Smooth muscle cell (in vitro differentiated cells): ENCODE data around the gene ZYG11A. TPM values are rescaled to one million over a fixed set of nuclear protein-coding genes. Genes with fewer than 3 reads are reported as not detected.
A peak's percentile ranks its signal among the peaks of the same experiment; 100 is the strongest.

ENCODE experiments used
- DNase-seq: peaks from one replicate; lab custom pipeline; 2025; ENCODE audit not compliant: unreplicated experiment; lab: John Stamatoyannopoulos, UW
- H2AFZ ChIP-seq: fragments of 200-600 bp; sonication (generic); 2 replicates; pipeline ENCODE4 v1.6.0; 2016; ENCODE audit warnings: antibody characterized with exemption, low read depth, mild to moderate bottlenecking
- H3F3A ChIP-seq: fragments of 200-600 bp; sonication (generic); 2 replicates; pipeline ENCODE4 v1.6.0; 2017; ENCODE audit warnings: antibody characterized with exemption, low read depth
- H3K27ac ChIP-seq: fragments of 200-600 bp; sonication (generic); 2 replicates; pipeline ENCODE4 v1.5.1; 2016; ENCODE audit warnings: low read depth, mild to moderate bottlenecking
- H3K27me3 ChIP-seq: fragments of 200-600 bp; sonication (generic); 2 replicates; pipeline ENCODE4 v1.6.1; 2016; ENCODE audit warnings: low read depth, mild to moderate bottlenecking
- H3K36me3 ChIP-seq: fragments of 200-600 bp; sonication (generic); 2 replicates; pipeline ENCODE4 v1.5.1; 2016; ENCODE audit warnings: low read depth
- H3K4me1 ChIP-seq: fragments of 200-600 bp; sonication (generic); 2 replicates; pipeline ENCODE4 v1.5.1; 2016; ENCODE audit warnings: low read depth
- H3K4me2 ChIP-seq: fragments of 200-600 bp; sonication (generic); 2 replicates; pipeline ENCODE4 v1.6.0; 2016; ENCODE audit warnings: mild to moderate bottlenecking
- H3K4me3 ChIP-seq: fragments of 200-600 bp; sonication (generic); 2 replicates; pipeline ENCODE4 v1.5.1; 2016; ENCODE audit warnings: mild to moderate bottlenecking
- H3K79me2 ChIP-seq: fragments of 200-600 bp; sonication (generic); 2 replicates; pipeline ENCODE4 v1.6.0; 2016; ENCODE audit warnings: low read depth, mild to moderate bottlenecking
- H3K9ac ChIP-seq: fragments of 200-600 bp; sonication (generic); 2 replicates; pipeline ENCODE4 v1.6.0; 2016; ENCODE audit warnings: low read depth
- H3K9me3 ChIP-seq: fragments of 200-600 bp; sonication (generic); replicated peaks from 2 replicates; pipeline ENCODE4 v1.5.1; 2016; ENCODE audit warnings: low read depth
- H4K20me1 ChIP-seq: fragments of 200-600 bp; sonication (generic); 2 replicates; pipeline ENCODE4 v1.6.0; 2016; ENCODE audit warnings: low read depth
- WGBS: methylation state at CpG from one replicate; pipeline ENCODE4 v1.1.7; 2016; ENCODE audit warnings: low lambda C conversion rate; 5-methylcytosine and 5-hydroxymethylcytosine counted together
- polyA plus RNA-seq: library from polyadenylated mRNA; unstranded; fragments of >200 nt; fragmentation: Nextera tagmentation; extraction: Ambion mirVana; gene quantifications from 2 replicates; pipeline ENCODE4 v1.2.1, GENCODE V29; 2016
- total RNA-seq: library from RNA; depleted of rRNA; stranded (reverse); fragments of >200 nt; gene quantifications from 2 replicates; pipeline ENCODE4 v1.2.3, GENCODE V29; 2014
- TF ChIP-seq, protein P1 (sequence below): fragments of 200-600 bp; sonication (generic); IDR thresholded peaks from 2 replicates; pipeline ENCODE4 v1.5.1; 2017; ENCODE audit warnings: borderline replicate concordance, mild to moderate bottlenecking, antibody characterized with exemption; ENCODE audit not compliant: insufficient read depth, poor library complexity, severe bottlenecking

The ZYG11A gene
- total and polyA plus RNA-seq, 2 experiments from 2014 or later = not detected

DNA sequence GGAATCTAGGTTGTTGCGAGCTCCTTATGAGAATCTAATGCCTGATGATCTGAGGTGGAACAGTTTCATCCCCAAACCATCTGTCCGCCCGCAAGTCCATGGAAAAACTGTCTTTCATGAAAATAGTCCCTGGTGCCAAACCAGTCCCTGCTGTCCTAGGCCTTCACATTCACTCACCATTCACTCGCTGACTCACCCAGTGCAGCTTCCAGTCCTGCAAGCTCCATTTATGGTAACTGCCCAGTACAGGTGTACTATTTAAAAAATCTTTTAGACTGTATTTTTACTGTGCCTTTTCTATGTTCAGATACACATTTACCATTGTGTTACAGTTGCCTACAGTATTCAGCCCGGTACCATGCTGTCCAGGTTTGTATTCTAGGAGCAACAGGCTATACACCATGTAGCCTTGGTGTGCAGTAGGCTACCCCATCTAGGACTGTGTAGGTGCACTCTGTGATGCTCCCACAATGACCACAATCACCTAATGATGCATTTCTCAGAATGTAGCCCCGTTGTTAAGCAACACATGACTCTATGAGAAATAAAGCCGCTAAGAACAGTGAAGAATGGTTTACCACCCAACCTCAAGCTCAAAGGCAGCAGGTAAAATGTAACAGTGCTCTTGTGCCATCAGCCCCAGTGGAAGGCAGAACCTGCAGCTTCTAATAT lies 76.6 kb downstream of the ZYG11A start:
- peaks cover 42% of the 10 kb centered on the region for H3K27me3 ChIP-seq
- no peaks in the 10 kb centered on the region for H3K36me3 ChIP-seq
- H3K9ac ChIP-seq = no peak overlapping the region
- TF ChIP-seq, protein P1, sequence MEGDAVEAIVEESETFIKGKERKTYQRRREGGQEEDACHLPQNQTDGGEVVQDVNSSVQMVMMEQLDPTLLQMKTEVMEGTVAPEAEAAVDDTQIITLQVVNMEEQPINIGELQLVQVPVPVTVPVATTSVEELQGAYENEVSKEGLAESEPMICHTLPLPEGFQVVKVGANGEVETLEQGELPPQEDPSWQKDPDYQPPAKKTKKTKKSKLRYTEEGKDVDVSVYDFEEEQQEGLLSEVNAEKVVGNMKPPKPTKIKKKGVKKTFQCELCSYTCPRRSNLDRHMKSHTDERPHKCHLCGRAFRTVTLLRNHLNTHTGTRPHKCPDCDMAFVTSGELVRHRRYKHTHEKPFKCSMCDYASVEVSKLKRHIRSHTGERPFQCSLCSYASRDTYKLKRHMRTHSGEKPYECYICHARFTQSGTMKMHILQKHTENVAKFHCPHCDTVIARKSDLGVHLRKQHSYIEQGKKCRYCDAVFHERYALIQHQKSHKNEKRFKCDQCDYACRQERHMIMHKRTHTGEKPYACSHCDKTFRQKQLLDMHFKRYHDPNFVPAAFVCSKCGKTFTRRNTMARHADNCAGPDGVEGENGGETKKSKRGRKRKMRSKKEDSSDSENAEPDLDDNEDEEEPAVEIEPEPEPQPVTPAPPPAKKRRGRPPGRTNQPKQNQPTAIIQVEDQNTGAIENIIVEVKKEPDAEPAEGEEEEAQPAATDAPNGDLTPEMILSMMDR = no peak
- H3K27ac ChIP-seq = peak overlapping the region; percentile 28
- no peaks in the 10 kb centered on the region for H4K20me1 ChIP-seq
- DNase-seq = no peak
- no peak overlapping the region for H3K4me2 ChIP-seq
- no peak overlapping the region for H3K4me3 ChIP-seq
- no peak overlapping the region for H2AFZ ChIP-seq
- H3K4me1 ChIP-seq = no peaks in the 10 kb centered on the region
- 90% methylated on average over 7 of the region's 7 CpGs for WGBS
- H3K9me3 ChIP-seq = no peaks in the 10 kb centered on the region
- no peaks in the 10 kb centered on the region for H3K79me2 ChIP-seq
- no peaks in the 10 kb centered on the region for H3F3A ChIP-seq

DNA sequence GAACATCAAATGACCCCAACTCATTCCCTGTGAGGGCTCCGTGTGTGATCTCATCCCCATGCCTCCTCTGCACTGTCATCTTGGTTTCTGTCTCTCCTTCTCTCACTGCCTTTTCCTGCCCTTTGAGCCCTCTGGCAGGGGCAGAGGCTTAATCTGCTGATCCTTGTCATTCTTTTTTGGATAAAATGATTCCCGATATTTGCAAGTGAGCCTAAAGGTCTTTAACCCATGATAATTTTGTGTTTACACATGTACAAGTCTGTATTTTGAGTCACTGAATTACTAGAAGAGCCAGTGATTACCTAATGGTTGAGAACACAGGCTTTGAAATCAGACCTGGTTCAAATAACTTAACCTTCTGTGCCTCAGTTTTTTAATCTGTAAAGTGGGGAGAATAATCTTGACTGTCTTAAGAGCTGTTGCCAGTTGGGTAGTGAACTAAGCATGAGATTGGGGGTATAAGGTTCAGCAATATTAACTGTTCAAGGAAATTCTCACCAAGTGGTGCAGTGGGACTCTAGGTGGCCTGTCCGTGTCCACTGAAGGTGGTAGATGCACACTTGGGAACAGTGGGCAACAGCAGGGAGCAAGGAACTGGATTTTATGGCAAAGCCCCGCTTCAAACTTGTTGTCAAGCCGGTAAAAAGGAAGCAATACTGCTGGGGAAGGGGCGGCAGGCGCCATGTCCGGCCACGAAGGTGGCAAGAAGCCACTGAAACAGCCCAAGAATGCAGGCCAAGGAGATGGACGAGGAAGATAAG lies 77.3 kb downstream of the ZYG11A start:
- H3K79me2 ChIP-seq = no peaks in the 10 kb centered on the region
- no peak overlapping the region for H3K9ac ChIP-seq
- H3K4me2 ChIP-seq = no peak overlapping the region
- no peaks in the 10 kb centered on the region for H3K4me1 ChIP-seq
- no peaks in the 10 kb centered on the region for H3K36me3 ChIP-seq
- no peaks in the 10 kb centered on the region for H3K9me3 ChIP-seq
- H4K20me1 ChIP-seq = no peaks in the 10 kb centered on the region
- peak overlapping the region; percentile 19 for H3K27ac ChIP-seq
- H3F3A ChIP-seq = no peaks in the 10 kb centered on the region
- no peak for DNase-seq
- WGBS = 84% methylated on average over 10 of the region's 10 CpGs
- no peak overlapping the region for H2AFZ ChIP-seq
- peaks cover 49% of the 10 kb centered on the region for H3K27me3 ChIP-seq
- TF ChIP-seq, protein P1 = no peak
- no peak overlapping the region for H3K4me3 ChIP-seq

DNA sequence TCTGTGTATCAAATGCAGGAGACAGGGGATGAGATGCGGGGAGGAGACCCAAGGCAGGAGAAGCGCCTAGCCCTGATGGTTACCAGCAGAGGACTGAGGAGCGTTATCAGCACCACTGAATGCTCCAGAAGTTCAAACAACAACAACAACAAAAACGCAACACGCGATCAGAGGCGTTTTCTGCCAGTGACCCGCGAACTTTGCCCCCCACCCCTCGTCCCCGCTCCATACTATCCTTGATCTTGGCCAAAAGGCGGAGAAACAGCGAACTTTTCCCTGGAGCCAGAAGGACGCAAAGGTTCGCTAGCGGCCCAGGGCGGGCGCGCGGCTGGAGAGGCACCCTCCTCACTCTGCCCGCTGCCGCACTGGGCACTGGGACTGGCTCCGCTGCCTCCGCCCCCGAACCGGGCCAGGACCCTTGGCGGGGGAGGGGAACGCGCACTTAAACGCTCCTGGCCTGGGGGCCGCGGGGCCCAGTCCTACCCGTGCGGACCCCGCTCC lies 78.3 kb downstream of the ZYG11A start:
- H3K9ac ChIP-seq = no peak overlapping the region
- no peaks in the 10 kb centered on the region for H3F3A ChIP-seq
- peak overlapping the region; percentile 80 for H3K4me2 ChIP-seq
- peak overlapping the region; percentile 55 for H3K4me3 ChIP-seq
- DNase-seq = no peak
- H3K4me1 ChIP-seq = no peaks in the 10 kb centered on the region
- H4K20me1 ChIP-seq = no peaks in the 10 kb centered on the region
- no peaks in the 10 kb centered on the region for H3K79me2 ChIP-seq
- peaks cover 58% of the 10 kb centered on the region for H3K27me3 ChIP-seq
- TF ChIP-seq, protein P1 = no peak
- 10% methylated on average over 34 of the region's 35 CpGs for WGBS
- H3K36me3 ChIP-seq = no peaks in the 10 kb centered on the region
- H2AFZ ChIP-seq = peak overlapping the region; percentile 89
- no peaks in the 10 kb centered on the region for H3K9me3 ChIP-seq
- H3K27ac ChIP-seq = no peak overlapping the region
